Ishikawa (cell line): Measurements from ENCODE around the gene ZDHHC6.

Experiments used
- CEBPB ChIP-seq: IDR thresholded peaks from 2 replicates; pipeline ENCODE4 v1.6.1; 2012
- CREB1 ChIP-seq: IDR thresholded peaks from 2 replicates; pipeline ENCODE4 v1.6.1; 2012; ENCODE audit warnings: low read depth
- EGR1 ChIP-seq: IDR thresholded peaks from 2 replicates; pipeline ENCODE4 v1.6.1; 2012
- EP300 ChIP-seq: IDR thresholded peaks from 2 replicates; pipeline ENCODE4 v1.6.1; 2012; ENCODE audit warnings: borderline replicate concordance
- FOXM1 ChIP-seq: IDR thresholded peaks from 2 replicates; pipeline ENCODE4 v1.6.1; 2012; ENCODE audit warnings: low read depth, borderline replicate concordance
- RAD21 ChIP-seq: IDR thresholded peaks from 2 replicates; pipeline ENCODE4 v1.6.1; 2012; ENCODE audit warnings: low read depth
- TAF1 ChIP-seq: IDR thresholded peaks from 2 replicates; pipeline ENCODE4 v1.6.1; 2012; ENCODE audit warnings: low read depth, mild to moderate bottlenecking
- TCF12 ChIP-seq: IDR thresholded peaks from 2 replicates; pipeline ENCODE4 v1.6.1; 2012; ENCODE audit warnings: low read depth
- TEAD4 ChIP-seq: IDR thresholded peaks from 2 replicates; pipeline ENCODE4 v1.6.1; 2012
- YY1 ChIP-seq: IDR thresholded peaks from 2 replicates; pipeline ENCODE4 v1.6.1; 2012; ENCODE audit warnings: low read depth
- TF ChIP-seq, protein P1 (sequence below): IDR thresholded peaks from 2 replicates; pipeline ENCODE4 v1.6.1; 2012; ENCODE audit warnings: low read depth, mild to moderate bottlenecking
- TF ChIP-seq, protein P2 (sequence below): IDR thresholded peaks from 2 replicates; pipeline ENCODE4 v1.6.1; 2012
- TF ChIP-seq, protein P3 (sequence below): IDR thresholded peaks from 2 replicates; pipeline ENCODE4 v1.6.1; 2012

DNA sequence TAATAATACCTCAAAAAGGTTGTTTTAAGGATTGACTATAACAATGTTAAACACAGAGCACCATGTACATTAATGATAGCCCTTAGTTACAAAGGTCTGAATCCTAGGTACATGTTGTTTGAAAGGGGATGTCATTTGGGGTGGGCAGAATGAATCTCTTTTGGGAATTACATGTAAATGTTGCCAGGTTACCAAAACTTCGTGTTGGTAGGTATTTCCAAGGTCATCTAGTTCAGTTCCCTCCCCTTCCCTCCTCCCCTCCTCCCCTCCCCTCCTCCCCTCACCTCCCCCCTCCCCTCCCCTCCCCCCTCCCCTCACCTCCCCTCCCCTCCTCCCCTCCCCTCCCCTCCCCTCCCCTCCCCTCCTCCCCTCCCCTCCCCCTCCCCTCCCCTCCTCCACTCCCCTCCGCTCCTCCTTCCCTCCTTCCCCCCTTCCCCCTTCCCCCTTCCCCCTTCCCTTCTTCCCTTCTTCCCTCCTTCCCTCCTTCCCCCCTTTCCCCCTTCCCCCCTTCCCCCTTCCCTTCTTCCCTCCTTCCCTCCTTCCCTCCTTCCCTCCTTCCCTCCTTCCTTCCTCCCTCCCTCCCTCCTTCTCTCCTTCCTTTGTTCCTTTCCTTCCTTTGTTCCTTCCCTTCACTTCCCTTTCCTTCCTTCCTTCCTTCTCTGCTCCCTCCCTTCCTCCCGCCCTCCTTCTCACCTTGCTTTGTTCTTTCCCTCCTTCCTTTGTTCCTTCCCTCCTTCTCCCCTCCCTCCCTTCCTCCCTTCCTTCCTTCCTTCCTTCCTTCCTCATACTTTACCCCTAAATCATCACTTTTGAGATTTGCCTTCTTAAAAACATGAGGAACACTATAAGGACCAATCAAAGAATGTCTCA, 8.4 kb upstream of the ZDHHC6 start:
- TF ChIP-seq TAF1 (no peak), RAD21 (no peak), EP300 (no peak), YY1 (no peak), TCF12 (no peak), EGR1 (no peak), CEBPB (no peak), FOXM1 (no peak), TEAD4 (no peak), CREB1 (no peak)
- TF ChIP-seq, protein P1, sequence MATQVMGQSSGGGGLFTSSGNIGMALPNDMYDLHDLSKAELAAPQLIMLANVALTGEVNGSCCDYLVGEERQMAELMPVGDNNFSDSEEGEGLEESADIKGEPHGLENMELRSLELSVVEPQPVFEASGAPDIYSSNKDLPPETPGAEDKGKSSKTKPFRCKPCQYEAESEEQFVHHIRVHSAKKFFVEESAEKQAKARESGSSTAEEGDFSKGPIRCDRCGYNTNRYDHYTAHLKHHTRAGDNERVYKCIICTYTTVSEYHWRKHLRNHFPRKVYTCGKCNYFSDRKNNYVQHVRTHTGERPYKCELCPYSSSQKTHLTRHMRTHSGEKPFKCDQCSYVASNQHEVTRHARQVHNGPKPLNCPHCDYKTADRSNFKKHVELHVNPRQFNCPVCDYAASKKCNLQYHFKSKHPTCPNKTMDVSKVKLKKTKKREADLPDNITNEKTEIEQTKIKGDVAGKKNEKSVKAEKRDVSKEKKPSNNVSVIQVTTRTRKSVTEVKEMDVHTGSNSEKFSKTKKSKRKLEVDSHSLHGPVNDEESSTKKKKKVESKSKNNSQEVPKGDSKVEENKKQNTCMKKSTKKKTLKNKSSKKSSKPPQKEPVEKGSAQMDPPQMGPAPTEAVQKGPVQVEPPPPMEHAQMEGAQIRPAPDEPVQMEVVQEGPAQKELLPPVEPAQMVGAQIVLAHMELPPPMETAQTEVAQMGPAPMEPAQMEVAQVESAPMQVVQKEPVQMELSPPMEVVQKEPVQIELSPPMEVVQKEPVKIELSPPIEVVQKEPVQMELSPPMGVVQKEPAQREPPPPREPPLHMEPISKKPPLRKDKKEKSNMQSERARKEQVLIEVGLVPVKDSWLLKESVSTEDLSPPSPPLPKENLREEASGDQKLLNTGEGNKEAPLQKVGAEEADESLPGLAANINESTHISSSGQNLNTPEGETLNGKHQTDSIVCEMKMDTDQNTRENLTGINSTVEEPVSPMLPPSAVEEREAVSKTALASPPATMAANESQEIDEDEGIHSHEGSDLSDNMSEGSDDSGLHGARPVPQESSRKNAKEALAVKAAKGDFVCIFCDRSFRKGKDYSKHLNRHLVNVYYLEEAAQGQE, result no peak
- TF ChIP-seq, protein P2, sequence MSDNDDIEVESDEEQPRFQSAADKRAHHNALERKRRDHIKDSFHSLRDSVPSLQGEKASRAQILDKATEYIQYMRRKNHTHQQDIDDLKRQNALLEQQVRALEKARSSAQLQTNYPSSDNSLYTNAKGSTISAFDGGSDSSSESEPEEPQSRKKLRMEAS, result no peak
- TF ChIP-seq, protein P3, sequence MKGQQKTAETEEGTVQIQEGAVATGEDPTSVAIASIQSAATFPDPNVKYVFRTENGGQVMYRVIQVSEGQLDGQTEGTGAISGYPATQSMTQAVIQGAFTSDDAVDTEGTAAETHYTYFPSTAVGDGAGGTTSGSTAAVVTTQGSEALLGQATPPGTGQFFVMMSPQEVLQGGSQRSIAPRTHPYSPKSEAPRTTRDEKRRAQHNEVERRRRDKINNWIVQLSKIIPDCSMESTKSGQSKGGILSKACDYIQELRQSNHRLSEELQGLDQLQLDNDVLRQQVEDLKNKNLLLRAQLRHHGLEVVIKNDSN, result no peak
